Frontal cortex (tissue), 4 donors: Measurements from ENCODE around the gene WDR33. TPM values are rescaled to one million over a fixed set of nuclear protein-coding genes. Genes with fewer than 3 reads are reported as not detected.

Experiments used
- DNase-seq, 2 donors: peaks; one replicate each; pipeline ENCODE4 v3.0.0; 2012; ENCODE audit warnings: low spot score in 2 of 2
- FAIRE-seq: peaks from 2 replicates; lab custom pipeline; 2012; peaks lifted over from hg19 to GRCh38; lab: Jason Lieb, UNC
- total RNA-seq: library from RNA; depleted of rRNA; stranded (reverse); fragments of >200 nt; gene quantifications from one replicate; pipeline ENCODE4 v1.2.3, GENCODE V29; 2014
- donor health status: control.
- donor health status: control.
- donor health status: control.

The WDR33 gene
- total RNA-seq, 1 donor from 2014 or later: 74.6 TPM

DNA sequence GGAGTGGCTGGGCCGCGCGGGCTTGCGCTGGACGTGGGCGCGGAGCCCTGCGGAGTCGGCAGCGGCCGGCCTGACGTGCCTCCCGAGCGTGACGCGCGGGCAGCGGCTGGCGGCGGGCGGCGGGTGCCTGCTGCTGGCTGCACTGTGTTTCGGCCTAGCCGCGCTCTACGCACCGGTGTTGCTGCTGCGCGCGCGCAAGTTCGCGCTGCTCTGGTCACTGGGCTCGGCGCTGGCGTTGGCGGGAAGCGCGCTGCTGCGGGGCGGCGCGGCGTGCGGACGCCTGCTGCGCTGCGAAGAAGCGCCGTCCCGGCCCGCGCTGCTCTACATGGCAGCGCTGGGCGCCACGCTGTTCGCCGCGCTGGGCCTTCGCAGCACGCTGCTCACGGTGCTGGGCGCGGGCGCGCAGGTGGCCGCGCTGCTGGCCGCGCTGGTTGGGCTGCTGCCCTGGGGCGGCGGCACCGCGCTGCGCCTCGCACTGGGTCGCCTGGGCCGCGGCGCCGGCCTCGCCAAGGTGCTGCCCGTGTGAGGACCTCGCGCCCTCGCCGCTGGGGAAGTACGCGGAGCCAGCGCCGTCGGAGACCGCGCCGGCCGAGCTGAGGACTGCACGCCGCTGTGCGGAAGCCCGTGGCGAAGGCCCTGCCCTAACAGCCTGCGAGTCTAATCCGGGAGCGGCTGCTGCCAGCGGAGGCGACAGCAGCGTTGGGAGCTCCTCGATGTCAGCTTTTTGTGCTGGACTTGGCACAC is 109.1 kb downstream of the WDR33 start:
- DNase-seq: peak; percentile 70 to 82
- FAIRE-seq: no peak

DNA sequence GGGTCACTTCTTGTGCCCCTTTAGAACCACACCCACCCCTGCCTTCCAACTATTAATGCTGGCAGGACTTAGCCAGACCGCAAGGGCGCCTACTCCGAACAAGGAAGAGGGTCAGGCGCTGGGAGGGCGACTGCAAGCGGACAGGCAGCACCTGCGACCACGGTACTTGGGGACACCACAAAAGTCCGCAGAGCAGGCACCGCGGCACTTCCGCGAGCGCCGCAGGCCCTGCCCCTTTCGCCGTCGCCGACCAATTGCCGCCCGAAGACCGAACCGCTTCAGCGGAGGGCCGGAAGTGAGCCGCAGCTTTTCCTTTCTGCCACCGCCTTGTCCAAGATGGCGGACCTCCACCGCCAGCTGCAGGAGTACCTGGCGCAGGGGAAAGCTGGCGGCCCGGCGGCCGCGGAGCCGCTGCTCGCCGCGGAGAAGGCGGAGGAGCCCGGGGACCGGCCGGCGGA is 109.7 kb downstream of the WDR33 start, which contains the start of gene SFT2D3:
SFT2D3 (plus strand) TSS at position 305 of the 458 bp plus-strand sequence; CDS start at position 337, 32 bp downstream.
- FAIRE-seq (no peak), DNase-seq (peak; percentile 94 to 95)

DNA sequence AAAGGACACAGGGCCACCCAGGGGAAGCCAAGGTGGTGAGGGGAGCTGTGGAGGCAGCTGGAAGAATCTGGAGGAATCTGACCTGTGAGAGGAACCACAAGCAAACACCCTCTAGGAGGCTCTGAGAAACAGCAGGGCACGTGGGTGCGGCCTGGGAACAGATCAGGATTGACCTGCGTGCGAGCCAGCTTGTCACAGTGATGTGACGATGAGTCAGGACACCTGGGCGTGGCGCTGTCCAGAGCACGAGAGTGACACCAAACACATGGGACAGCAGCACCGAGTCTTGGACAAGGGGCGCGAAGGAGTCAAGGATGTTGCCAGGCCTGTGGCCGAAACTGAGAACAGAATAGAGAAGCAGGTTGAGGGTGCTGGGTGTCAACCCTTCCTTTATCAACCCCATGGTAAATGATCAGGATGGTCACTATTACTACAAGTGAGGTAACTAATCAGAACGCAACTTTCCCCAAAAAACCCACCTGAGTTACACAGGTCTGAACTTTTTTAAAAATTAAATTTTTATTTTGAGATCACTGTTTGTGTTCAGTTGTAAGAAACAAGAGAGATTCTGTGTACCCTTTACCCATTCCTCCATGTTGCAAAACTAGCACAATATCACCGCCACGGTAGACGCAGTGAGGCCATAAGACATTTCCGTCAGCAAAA is 110.3 kb downstream of the WDR33 start:
- FAIRE-seq (no peak), DNase-seq (peak in 1 of 2 donors; percentile 42)

DNA sequence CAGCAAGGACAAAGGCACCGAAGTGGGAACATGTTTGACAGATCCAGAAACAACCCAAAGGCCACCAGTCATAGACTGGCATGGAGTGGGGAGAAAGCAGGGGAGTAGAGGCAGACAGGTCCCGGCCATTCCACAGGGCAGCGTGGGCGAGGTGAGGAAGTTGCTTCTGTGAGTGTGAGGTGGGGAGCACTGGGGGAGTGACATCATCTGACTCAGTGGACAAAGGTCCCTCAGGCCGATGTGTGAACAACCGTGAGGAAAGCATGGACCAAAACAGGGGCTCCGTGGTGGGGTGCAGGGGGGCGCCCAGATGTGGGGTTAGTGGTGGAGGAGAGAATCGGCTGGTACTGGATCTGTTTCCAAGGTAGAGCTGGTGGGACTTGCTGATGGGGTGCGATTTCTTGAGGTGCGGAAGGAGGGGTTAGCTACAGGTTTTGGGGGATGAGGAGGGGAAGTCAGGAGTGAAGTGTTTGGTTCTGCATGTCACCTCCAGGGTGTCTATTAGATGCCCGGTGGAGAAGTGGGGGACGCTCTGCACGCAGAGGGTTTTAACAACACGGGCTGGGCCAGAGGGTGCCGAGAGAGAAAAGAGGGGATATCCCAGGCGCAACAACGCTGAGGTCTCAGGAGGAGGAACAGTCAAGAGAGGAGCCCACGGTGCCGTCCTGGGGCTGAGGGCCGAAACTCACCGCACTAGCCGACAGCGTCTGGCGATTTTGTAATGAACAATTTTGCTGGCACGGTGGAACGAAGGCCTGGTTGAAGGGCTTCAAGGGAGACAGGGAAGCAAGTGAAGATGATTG is 112.2 kb downstream of the WDR33 start:
- no peak for FAIRE-seq
- no peak for DNase-seq

DNA sequence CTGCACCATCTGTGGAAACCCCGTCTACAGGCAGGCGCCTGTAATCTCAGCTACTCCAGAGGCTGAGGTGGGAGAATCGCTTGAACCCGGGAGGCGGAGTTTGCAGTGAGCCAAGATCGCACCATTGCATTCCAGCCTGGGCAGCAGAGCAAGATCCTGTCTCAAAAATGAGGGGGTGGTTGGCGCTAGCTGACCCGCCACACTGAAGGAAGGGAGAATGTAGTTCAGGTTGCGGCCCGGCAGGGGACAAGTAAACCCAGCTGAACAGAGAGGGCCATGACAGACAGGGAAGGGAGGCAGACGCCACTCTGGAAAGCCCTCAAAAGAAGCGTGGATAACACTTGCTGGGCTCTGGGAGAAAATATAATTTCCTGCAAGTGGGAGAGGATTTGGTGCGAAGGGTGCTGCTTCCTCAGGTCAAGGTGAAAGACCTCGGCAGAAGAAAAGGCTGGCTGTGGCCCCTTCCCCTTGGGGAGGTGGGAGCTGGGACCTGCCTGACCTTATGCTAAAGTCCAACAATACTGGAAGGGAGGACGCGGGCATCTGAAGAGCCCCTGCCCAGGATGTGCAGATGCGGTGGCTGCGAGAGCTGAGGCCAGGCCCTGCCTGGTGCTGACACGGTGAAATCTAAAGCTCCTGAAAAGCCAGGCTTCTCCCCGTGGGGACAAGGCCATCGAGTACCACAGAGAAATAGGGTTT is 113.3 kb downstream of the WDR33 start:
- no peak for FAIRE-seq
- no peak for DNase-seq

DNA sequence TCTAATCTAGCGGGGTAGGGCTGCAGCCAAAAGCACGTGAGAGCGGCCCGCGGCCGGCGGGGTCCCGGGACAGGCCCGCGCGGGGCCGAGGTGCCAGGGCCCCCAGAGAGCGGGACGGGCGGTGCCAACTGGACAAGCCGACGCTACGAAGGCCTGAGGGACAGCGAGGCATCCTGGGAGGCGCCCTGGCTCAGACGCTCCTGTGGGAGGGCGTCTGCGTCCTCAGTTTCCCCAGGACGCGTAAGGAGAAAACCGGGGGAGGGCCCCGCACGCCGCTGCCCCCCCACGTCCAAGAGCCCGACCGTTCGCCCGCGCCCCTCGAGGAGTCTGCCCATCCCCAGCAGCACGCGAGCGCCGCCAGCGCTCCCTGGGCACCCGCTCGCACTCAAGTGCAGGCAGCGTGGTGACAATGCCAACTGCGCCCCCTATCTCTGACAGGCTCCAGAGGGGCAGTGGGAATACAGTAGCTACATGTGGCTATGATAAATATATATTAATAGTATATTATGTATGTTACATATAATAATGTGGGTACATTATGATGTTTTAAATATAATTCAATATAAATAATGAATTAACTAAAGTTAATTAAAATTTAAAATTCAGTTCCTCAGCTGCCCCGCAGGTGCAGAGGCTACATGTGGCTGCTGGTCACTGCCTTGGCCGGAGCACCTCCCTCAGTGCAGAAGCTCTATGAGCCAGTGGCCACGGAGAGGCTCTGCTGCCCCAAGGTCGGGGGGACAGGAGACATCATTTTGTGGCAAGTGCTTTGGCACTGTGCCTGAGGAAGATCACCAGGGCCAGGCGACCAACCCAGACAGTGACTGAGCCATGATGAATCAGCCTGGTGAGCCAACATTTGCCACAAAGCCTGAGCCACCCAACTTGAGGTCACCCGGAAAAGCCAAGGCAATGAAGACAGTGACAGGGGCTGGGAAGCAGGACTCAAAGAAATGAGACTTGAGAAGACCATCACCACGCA is 115.2 kb downstream of the WDR33 start:
- DNase-seq: peak; percentile 53 to 66
- no peak for FAIRE-seq

DNA sequence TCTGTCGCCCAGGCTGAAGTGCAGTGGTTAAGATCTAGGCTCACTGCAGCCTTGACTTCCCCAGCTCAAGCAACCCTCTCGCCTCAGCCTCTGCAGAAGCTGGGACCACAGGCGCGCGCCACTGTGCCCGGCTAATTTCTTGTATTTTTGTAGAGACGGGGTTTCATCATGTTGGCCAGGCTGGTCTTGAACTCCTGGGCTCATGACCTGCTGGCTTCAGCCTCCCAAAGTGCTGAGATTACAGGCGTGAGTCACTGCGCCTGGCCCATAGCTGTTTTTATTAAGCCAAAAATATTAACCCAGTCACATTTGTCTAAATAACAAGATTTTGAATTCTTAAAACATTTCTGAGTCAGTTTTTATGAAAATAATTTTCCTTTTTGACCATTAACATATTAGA is 116.0 kb downstream of the WDR33 start:
- DNase-seq (no peak), FAIRE-seq (no peak)

DNA sequence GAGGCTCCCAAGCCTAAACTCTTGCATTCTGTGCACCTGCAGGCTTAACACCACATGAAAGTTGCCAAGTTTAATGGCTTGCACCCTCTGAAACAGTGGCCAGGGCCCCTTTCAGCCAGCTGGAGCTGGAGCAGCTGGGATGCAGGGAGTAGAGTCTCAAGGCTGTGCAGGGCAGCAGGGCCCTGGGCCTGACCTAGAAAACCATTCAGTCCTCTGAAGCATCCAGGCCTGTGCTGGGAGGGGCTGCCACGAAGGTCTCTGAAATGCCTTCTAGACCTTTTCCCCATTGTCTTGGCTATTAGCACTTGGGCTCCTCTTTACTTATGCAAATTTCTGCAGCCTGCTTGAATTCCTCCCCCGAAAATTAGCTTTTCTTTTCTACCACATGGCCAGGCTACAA is 120.3 kb downstream of the WDR33 start:
- FAIRE-seq: no peak

DNA sequence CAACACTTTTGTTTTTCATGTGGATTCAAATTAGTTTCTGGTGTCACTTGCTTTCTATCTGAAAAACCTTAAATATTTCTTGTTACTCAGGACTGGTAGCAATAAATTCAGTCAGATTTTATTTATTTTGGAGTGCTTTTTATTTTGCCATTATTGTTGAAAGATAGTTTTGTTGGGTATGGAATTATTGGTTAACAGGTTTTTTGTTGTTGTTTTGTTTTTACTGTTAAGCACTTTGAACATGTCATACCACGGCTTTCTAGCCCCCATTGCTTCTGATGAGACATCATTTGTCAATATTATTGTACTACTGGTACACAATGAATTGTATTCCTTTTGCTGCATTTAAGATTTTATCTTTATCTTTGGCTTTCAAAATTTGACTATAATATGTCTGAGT is 122.6 kb downstream of the WDR33 start:
- DNase-seq (no peak), FAIRE-seq (no peak)

More for the DNA sequence above, 120.3 kb downstream of the WDR33 start:
- DNase-seq: no peak

DNA sequence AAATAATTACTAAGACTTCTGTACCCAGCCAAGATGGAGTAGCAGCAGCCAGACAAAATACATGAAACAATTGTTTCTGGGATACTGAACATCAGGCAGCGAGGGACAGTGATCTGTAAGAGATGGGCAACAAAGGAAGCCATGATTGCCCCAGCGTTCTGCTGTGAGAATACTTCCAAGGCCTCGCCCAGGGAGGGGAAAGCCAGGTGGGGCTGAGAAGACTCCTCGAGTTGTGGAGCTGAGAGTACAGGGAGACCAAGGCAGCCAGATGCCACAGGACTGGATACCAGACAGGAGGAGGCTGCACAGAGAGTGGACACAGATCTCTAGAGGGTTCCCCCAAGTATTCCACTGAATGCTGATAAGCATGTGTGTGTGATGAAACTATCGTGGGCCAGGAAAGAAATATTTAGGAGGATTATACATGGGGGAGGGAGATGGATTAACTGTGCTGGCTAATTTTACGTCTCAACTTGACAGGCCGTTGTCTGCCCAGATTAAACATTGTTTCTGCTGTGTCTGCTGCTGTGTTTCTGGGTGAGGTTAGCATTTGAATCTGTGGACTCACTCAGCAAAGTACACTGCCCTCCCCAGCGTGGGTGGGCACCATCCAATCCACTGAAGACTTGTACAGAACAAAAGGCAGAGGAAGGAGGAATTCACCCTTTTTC is 125.4 kb downstream of the WDR33 start:
- no peak for DNase-seq
- FAIRE-seq: no peak

DNA sequence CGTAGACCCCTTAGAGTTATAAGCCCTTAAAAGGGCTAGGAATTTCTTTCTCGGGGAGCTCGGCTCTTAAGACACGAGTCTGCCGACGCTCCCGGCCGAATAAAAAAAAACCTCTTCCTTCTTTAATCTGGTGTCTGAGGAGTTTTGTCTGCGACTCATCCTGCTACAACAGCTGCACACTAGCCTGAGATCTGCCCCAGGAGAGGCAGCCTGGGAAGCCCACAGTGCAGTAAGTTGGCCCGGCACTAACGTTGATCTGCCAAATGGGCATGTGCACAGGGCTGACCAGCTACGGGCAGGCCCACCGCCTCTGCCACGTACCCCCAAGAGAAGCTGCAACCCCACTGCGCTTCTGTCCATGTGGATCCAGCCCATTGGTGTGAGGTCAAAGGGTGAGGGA is 127.2 kb downstream of the WDR33 start:
- DNase-seq (no peak), FAIRE-seq (no peak)

DNA sequence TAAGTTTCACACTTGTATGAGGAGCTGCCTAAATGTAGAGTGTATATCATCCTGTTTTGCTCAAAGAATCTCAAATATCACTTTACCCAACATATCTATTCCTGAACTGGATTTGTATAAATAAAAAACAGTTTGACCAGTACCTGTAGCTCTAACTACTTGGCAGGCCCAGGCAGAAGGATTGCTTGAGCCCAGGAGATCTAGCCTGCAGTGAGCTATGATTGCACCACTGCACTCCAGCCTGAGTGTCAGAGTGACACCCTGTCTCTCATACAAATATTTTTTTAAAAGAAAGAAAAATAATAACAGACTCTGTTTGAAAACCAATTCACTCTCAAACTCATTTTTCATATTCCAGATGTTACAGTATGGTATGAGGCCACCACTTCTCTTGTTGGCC is 127.9 kb downstream of the WDR33 start:
- FAIRE-seq (no peak), DNase-seq (no peak)

DNA sequence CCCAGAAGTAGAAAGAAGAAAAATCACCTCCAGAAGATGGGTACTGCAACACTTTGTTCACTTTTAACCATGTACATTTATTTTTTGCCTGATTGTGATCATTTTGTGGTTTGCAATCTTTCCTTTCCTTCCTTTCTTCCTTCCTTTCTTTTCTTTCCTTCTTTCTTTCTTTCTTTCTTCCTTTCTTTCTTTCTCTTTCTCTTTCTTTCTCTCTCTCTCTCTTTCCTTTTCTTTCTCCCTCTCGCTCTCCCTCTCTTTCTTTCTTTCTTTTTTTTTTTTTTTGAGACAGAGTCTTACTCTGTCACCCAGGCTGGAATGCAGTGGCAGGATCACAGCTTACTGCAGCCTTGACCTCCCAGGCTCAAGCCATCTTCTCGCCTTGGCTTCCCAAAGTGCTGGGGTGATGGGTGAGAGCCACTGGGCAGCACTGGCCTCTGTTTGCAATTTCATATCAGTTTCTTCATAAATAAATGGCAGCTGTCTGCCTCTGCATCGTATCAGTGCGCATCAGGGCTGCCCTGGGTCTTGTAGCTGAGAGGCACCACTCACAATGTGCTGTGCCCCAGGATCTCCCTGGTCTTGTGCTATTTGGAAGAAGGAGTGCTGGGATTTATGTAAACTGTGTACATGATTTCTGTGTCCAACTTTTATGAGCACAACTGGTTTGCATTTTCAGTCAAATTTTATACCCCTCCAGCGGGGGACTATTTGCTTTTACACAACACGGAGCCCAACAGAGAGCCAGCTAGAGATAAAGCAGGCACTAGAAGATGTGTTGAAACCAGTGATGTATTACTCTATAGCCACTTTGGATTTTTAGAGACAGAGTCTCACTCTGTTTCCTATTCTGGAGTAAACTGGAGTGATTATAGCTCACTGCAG is 128.8 kb downstream of the WDR33 start:
- DNase-seq (no peak), FAIRE-seq (no peak)

DNA sequence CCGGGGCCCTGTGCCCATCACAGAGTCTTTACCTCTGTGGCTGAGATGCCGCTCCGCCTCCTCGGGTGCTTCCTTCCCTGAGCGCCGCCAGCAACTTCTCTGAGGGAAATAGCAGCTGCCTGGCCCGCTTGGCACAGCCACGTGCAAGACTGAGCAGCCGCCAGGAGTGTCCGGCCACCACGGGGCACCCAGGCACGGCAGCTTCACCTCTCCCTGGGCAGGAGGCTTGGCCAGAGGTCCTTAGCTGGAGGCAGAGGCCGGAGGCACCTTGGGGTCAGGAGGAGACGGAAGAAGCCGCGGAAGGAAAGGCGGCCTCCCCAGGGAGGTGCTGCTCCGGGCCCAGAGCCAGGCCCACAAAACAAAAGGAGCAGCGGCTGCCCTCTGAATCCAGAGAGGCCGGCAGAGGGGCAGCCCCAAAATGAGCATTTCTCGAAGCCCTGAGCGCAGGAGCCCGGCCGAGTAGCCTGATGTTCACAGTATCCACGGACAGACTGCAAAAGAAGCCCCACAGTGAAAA is 129.6 kb downstream of the WDR33 start:
- DNase-seq (no peak), FAIRE-seq (no peak)

DNA sequence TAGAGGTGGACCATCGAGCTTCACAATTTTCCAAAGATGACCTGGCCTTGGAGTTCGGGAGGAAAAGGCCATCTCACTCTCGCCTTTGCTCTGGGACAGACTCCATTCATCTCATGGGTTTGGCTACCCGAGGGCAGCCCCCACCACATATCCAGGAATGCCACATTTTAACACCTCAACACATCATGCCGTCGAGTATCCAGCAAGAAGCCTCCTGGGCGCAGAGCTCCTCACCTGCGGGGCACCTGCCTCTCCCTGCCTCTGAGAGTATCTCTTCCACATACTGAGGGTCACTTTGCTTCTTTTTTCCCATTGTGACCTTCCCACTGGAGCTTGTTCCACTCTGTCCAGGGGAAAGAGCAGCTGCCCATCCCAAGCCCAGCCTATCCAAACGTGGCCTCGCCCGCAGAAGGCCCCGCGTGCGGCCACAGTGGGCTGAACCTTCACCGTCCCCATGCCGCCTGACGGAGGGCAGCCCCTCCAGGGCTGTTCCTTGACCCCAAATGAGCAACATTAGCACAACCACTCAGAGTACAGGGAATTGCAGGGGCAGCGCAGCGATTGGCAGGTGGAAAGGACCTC is 130.2 kb downstream of the WDR33 start:
- no peak for FAIRE-seq

DNA sequence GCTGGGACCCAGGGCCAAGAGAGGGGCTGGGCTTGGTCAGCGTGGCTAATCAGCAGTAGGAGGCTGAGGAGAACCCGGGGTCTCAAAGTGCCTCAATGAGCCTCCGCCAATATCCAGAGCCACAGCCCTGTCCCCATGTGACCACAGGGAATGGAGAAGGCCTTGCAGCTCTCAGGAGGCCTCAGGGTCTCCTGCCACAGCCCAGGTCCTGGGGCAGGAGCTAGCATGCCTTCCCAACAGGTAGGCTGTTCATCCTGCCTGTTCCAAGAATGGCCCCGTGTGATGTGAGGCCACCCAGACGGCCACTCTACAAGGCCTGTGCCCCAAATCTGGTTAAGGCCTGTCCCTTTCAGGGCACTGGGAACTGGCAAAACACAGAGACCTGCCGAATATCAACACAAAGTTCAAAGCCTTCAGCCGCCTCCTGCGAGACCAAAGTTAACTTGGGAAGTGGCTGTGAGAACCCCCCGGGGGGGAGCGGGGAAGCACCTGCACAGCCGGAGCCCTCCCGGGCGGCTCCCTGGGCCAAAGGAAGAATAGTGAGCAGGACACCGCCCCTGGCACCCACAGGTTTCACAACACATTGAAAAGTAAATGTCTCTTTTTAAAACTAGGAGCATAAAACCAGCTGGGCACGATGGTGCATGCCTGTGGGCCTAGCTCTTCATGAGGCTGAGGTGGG is 131.2 kb downstream of the WDR33 start:
- DNase-seq (no peak), FAIRE-seq (no peak)

More for the DNA sequence above, 130.2 kb downstream of the WDR33 start:
- no peak for DNase-seq
